ENCODE data around the gene CD300LG.

The CD300LG gene

GRCh38 chr17:43801844-43802243 lies 45.1 kb upstream of the CD300LG start:
- Histone ChIP-seq H2AK5ac (ENCODE audit: low read depth, low read length) (no peak overlapping the region), H2BK12ac (ENCODE audit: low read length) (no peak overlapping the region), H2BK15ac (ENCODE audit: low read length) (no peak overlapping the region), H3K36me3 (replicated peaks in 1 of 2; ENCODE audit: control insufficient read depth in 2 of 2, insufficient read depth in 2 of 2, low read length in 2 of 2) (no peaks in the 10 kb centered on the region), H3K18ac (ENCODE audit: low read length) (no peak overlapping the region), H3K9me3 (replicated peaks in 1 of 2; ENCODE audit: control insufficient read depth in 2 of 2, insufficient read depth in 1 of 2, low read depth in 1 of 2, low read length in 2 of 2) (peaks cover 0 to 2% of the 10 kb centered on the region in 2 donors), H4K91ac (ENCODE audit: low read depth, low read length, poor library complexity) (no peak overlapping the region), H3K4me1 (ENCODE audit: control insufficient read depth in 2 of 2, insufficient read depth in 1 of 2, low read depth in 1 of 2, low read length in 2 of 2) (peaks cover 3 to 10% of the 10 kb centered on the region in 2 donors), H3K14ac (ENCODE audit: low read length) (no peak overlapping the region), H3K4ac (ENCODE audit: low read length) (no peak overlapping the region), H3K27me3 (ENCODE audit: control insufficient read depth in 3 of 3, insufficient read depth in 3 of 3, low read depth in 1 of 3, low read length in 3 of 3) (no peaks in the 10 kb centered on the region), H3K79me1 (ENCODE audit: low read depth, low read length) (no peaks in the 10 kb centered on the region), H3K27ac (replicated peaks; ENCODE audit: low read length) (no peak overlapping the region), H4K8ac (ENCODE audit: low read depth, low read length) (no peak overlapping the region), H3K9ac (ENCODE audit: low read depth, low read length, poor library complexity) (no peak overlapping the region), H3K23ac (ENCODE audit: low read depth, low read length, poor library complexity) (no peak overlapping the region), H2BK120ac (ENCODE audit: low read depth, low read length) (no peak overlapping the region), H2AFZ (ENCODE audit: low read length) (no peak overlapping the region), H2BK5ac (ENCODE audit: low read length) (no peak overlapping the region), H3K4me3 (ENCODE audit: low read length in 2 of 2) (no peak overlapping the region), H3K4me2 (ENCODE audit: insufficient read depth, low read length, poor library complexity, severe bottlenecking) (no peak overlapping the region)
- no CpG with 5 or more reads among the region's 3 CpGs for WGBS, 2 donors (ENCODE audit: extremely low coverage in 2 of 2, insufficient read length in 2 of 2, insufficient replicate concordance in 1 of 2)
- DNase-seq (ENCODE audit: low spot score), result no peak

- no peak overlapping the region for H2BK5ac ChIP-seq (ENCODE audit: low read length)
- H4K8ac ChIP-seq (ENCODE audit: low read depth, low read length), result no peak overlapping the region
- no peaks in the 10 kb centered on the region for H3K27me3 ChIP-seq (ENCODE audit: control insufficient read depth in 3 of 3, insufficient read depth in 3 of 3, low read depth in 1 of 3, low read length in 3 of 3)
- no peak overlapping the region for H2AFZ ChIP-seq (ENCODE audit: low read length)
- peaks cover 0 to 2% of the 10 kb centered on the region in 2 donors for H3K9me3 ChIP-seq (replicated peaks in 1 of 2; ENCODE audit: control insufficient read depth in 2 of 2, insufficient read depth in 1 of 2, low read depth in 1 of 2, low read length in 2 of 2)
- no peak overlapping the region for H2AK5ac ChIP-seq (ENCODE audit: low read depth, low read length)
- H3K18ac ChIP-seq (ENCODE audit: low read length), result no peak overlapping the region
- peaks cover 3 to 10% of the 10 kb centered on the region in 2 donors for H3K4me1 ChIP-seq (ENCODE audit: control insufficient read depth in 2 of 2, insufficient read depth in 1 of 2, low read depth in 1 of 2, low read length in 2 of 2)
- no peak overlapping the region for H3K4ac ChIP-seq (ENCODE audit: low read length)
- DNase-seq (ENCODE audit: low spot score), result no peak
- H3K27ac ChIP-seq (replicated peaks; ENCODE audit: low read length), result no peak overlapping the region
- no peak overlapping the region for H3K23ac ChIP-seq (ENCODE audit: low read depth, low read length, poor library complexity)
- H3K4me2 ChIP-seq (ENCODE audit: insufficient read depth, low read length, poor library complexity, severe bottlenecking), result no peak overlapping the region
- H3K79me1 ChIP-seq (ENCODE audit: low read depth, low read length), result no peaks in the 10 kb centered on the region
- no CpG with 5 or more reads among the region's 4 CpGs for WGBS, 2 donors (ENCODE audit: extremely low coverage in 2 of 2, insufficient read length in 2 of 2, insufficient replicate concordance in 1 of 2)
- H3K9ac ChIP-seq (ENCODE audit: low read depth, low read length, poor library complexity), result no peak overlapping the region
- no peak overlapping the region for H2BK15ac ChIP-seq (ENCODE audit: low read length)
- peaks cover 0 to 3% of the 10 kb centered on the region in 2 donors for H3K36me3 ChIP-seq (replicated peaks in 1 of 2; ENCODE audit: control insufficient read depth in 2 of 2, insufficient read depth in 2 of 2, low read length in 2 of 2)
- no peak overlapping the region for H2BK120ac ChIP-seq (ENCODE audit: low read depth, low read length)
- H3K14ac ChIP-seq (ENCODE audit: low read length), result no peak overlapping the region
- no peak overlapping the region for H2BK12ac ChIP-seq (ENCODE audit: low read length)
- no peak overlapping the region for H4K91ac ChIP-seq (ENCODE audit: low read depth, low read length, poor library complexity)
- no peak overlapping the region for H3K4me3 ChIP-seq (ENCODE audit: low read length in 2 of 2)
Measured at GRCh38 chr17:43803758-43804157, 43.2 kb upstream of the CD300LG start.

- H3K9ac ChIP-seq (ENCODE audit: low read depth, low read length, poor library complexity), result no peak overlapping the region
- H2AFZ ChIP-seq (ENCODE audit: low read length), result no peak overlapping the region
- no peak overlapping the region for H4K8ac ChIP-seq (ENCODE audit: low read depth, low read length)
- no peak for DNase-seq (ENCODE audit: low spot score)
- no peak overlapping the region for H3K4ac ChIP-seq (ENCODE audit: low read length)
- no peak overlapping the region for H2BK5ac ChIP-seq (ENCODE audit: low read length)
- no peak overlapping the region for H3K27ac ChIP-seq (replicated peaks; ENCODE audit: low read length)
- no peak overlapping the region for H4K91ac ChIP-seq (ENCODE audit: low read depth, low read length, poor library complexity)
- H3K4me1 ChIP-seq (ENCODE audit: control insufficient read depth in 2 of 2, insufficient read depth in 1 of 2, low read depth in 1 of 2, low read length in 2 of 2), result peaks cover 3 to 10% of the 10 kb centered on the region in 2 donors
- no peak overlapping the region for H3K23ac ChIP-seq (ENCODE audit: low read depth, low read length, poor library complexity)
- no peak overlapping the region for H3K4me2 ChIP-seq (ENCODE audit: insufficient read depth, low read length, poor library complexity, severe bottlenecking)
- H3K79me1 ChIP-seq (ENCODE audit: low read depth, low read length), result no peaks in the 10 kb centered on the region
- H3K4me3 ChIP-seq (ENCODE audit: low read length in 2 of 2), result no peak overlapping the region
- H2BK120ac ChIP-seq (ENCODE audit: low read depth, low read length), result no peak overlapping the region
- H3K18ac ChIP-seq (ENCODE audit: low read length), result no peak overlapping the region
- H3K36me3 ChIP-seq (replicated peaks in 1 of 2; ENCODE audit: control insufficient read depth in 2 of 2, insufficient read depth in 2 of 2, low read length in 2 of 2), result peaks cover 0 to 3% of the 10 kb centered on the region in 2 donors
- H2AK5ac ChIP-seq (ENCODE audit: low read depth, low read length), result no peak overlapping the region
- H3K14ac ChIP-seq (ENCODE audit: low read length), result no peak overlapping the region
- no peak overlapping the region for H2BK15ac ChIP-seq (ENCODE audit: low read length)
- H3K9me3 ChIP-seq (replicated peaks in 1 of 2; ENCODE audit: control insufficient read depth in 2 of 2, insufficient read depth in 1 of 2, low read depth in 1 of 2, low read length in 2 of 2), result peaks cover 0 to 2% of the 10 kb centered on the region in 2 donors
- no peak overlapping the region for H2BK12ac ChIP-seq (ENCODE audit: low read length)
- no peaks in the 10 kb centered on the region for H3K27me3 ChIP-seq (ENCODE audit: control insufficient read depth in 3 of 3, insufficient read depth in 3 of 3, low read depth in 1 of 3, low read length in 3 of 3)
Measured at GRCh38 chr17:43805117-43805516, 41.9 kb upstream of the CD300LG start.

- no peak overlapping the region for H4K91ac ChIP-seq (ENCODE audit: low read depth, low read length, poor library complexity)
- no peak overlapping the region for H4K8ac ChIP-seq (ENCODE audit: low read depth, low read length)
- no peak overlapping the region for H3K27ac ChIP-seq (replicated peaks; ENCODE audit: low read length)
- no peak overlapping the region for H2AFZ ChIP-seq (ENCODE audit: low read length)
- H3K14ac ChIP-seq (ENCODE audit: low read length), result no peak overlapping the region
- H3K23ac ChIP-seq (ENCODE audit: low read depth, low read length, poor library complexity), result no peak overlapping the region
- H2BK5ac ChIP-seq (ENCODE audit: low read length), result no peak overlapping the region
- no peaks in the 10 kb centered on the region for H3K79me1 ChIP-seq (ENCODE audit: low read depth, low read length)
- H3K9ac ChIP-seq (ENCODE audit: low read depth, low read length, poor library complexity), result no peak overlapping the region
- no peak overlapping the region for H2AK5ac ChIP-seq (ENCODE audit: low read depth, low read length)
- no CpG with 5 or more reads among the region's 4 CpGs for WGBS, 2 donors (ENCODE audit: extremely low coverage in 2 of 2, insufficient read length in 2 of 2, insufficient replicate concordance in 1 of 2)
- peaks cover 3 to 6% of the 10 kb centered on the region in 2 donors for H3K4me1 ChIP-seq (ENCODE audit: control insufficient read depth in 2 of 2, insufficient read depth in 1 of 2, low read depth in 1 of 2, low read length in 2 of 2)
- no peak overlapping the region for H3K4me3 ChIP-seq (ENCODE audit: low read length in 2 of 2)
- no peak overlapping the region for H2BK12ac ChIP-seq (ENCODE audit: low read length)
- H3K9me3 ChIP-seq (replicated peaks in 1 of 2; ENCODE audit: control insufficient read depth in 2 of 2, insufficient read depth in 1 of 2, low read depth in 1 of 2, low read length in 2 of 2), result no peaks in the 10 kb centered on the region
- H2BK120ac ChIP-seq (ENCODE audit: low read depth, low read length), result no peak overlapping the region
- peaks cover 0 to 7% of the 10 kb centered on the region in 2 donors for H3K36me3 ChIP-seq (replicated peaks in 1 of 2; ENCODE audit: control insufficient read depth in 2 of 2, insufficient read depth in 2 of 2, low read length in 2 of 2)
- DNase-seq (ENCODE audit: low spot score), result no peak
- H3K4me2 ChIP-seq (ENCODE audit: insufficient read depth, low read length, poor library complexity, severe bottlenecking), result no peak overlapping the region
- H3K27me3 ChIP-seq (ENCODE audit: control insufficient read depth in 3 of 3, insufficient read depth in 3 of 3, low read depth in 1 of 3, low read length in 3 of 3), result no peaks in the 10 kb centered on the region
- no peak overlapping the region for H3K18ac ChIP-seq (ENCODE audit: low read length)
- no peak overlapping the region for H3K4ac ChIP-seq (ENCODE audit: low read length)
- H2BK15ac ChIP-seq (ENCODE audit: low read length), result no peak overlapping the region
Measured at GRCh38 chr17:43808076-43808475, 38.9 kb upstream of the CD300LG start.
